Cardiac fibroblast (primary cell): ENCODE data around the gene LSAMP.
A peak's percentile ranks its signal among the peaks of the same experiment; 100 is the strongest.

Experiments used
- DNase-seq, 2 donors: peaks; one replicate each; pipeline versions ENCODE4 v3.0.0 to v3.0.0-alpha.2; 2010; ENCODE audit warnings: low read depth in 2 of 2
- H3K4me3 ChIP-seq, 2 donors: replicated peaks in 1 of 2; 1 replicate in 1 of 2; 2 replicates in 1 of 2; pipeline ENCODE4 v1.5.1; 2011; ENCODE audit warnings: low read depth in 2 of 2, low read length in 2 of 2, mild to moderate bottlenecking in 2 of 2, moderate library complexity in 1 of 2
- CTCF ChIP-seq: IDR thresholded peaks from one replicate; pipeline ENCODE4 v1.5.1; 2011; ENCODE audit warnings: low read depth, mild to moderate bottlenecking, low read length, inconsistent platforms

The LSAMP gene

DNA sequence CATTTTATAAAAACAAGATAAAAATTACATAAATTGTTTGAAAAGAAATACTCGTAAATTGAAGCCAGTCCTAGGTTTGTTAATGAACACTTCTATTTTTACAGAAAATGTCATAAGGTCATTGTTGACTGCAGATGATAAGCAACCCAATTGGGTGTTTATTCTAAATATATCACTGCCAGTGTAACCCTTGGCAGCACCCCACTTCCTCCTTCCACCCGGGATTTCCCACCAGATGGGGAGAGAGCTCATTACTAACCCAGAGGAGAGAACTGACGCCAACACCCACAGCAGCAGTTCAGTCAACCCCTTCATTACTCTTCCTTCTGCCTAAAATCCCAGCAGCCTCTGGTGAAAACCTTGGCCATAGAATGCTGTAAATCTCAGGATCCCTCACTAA, 514.4 kb downstream of the LSAMP start:
- no peak for DNase-seq
- TF ChIP-seq CTCF: no peak
- no peak overlapping the region for H3K4me3 ChIP-seq

GRCh38 chr3:115930168-115930567, 515.1 kb downstream of the LSAMP start:
- DNase-seq: no peak
- no peak overlapping the region for H3K4me3 ChIP-seq
- no peak for TF ChIP-seq CTCF

DNA sequence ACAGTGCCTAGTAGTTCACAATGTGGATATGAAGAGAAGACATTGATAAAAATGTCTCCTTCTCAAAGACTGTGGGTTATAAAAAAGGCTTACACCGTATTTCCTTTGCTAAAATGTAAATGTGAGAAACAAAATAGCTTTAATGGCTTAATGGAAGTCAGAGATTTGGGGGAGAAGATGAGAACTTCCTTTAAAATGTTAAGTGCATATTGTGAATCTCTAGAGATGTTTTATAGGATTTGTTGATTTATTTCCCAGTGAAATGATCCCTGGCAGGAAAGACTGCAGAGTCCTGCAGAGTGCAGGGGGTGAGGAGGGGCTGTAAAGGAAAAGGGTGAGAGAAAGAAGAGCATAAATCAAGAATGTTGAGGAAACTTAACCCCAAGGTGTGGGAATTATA, 516.9 kb downstream of the LSAMP start:
- no peak overlapping the region for H3K4me3 ChIP-seq
- no peak for TF ChIP-seq CTCF
- no peak for DNase-seq

DNA sequence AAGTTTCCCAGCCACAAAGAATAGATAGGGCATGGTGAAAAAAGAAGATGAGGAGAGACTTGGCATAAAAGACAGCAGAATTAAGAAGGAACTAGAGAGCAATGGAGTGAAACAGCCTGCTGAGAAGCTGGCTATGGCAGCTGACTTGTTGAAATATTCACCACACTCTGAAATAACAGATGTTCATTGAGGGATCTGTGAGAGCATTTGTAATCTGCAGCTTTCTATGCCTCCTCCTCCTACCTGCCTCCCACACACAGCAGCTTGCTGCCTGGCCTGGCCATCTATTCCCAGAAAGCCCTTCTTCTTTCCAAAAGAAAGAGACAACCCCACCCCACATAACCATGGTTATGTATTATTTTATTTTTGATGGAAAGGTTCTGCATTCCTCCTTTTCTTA, 518.1 kb downstream of the LSAMP start:
- no peak for DNase-seq
- TF ChIP-seq CTCF: no peak
- H3K4me3 ChIP-seq: no peak overlapping the region

DNA sequence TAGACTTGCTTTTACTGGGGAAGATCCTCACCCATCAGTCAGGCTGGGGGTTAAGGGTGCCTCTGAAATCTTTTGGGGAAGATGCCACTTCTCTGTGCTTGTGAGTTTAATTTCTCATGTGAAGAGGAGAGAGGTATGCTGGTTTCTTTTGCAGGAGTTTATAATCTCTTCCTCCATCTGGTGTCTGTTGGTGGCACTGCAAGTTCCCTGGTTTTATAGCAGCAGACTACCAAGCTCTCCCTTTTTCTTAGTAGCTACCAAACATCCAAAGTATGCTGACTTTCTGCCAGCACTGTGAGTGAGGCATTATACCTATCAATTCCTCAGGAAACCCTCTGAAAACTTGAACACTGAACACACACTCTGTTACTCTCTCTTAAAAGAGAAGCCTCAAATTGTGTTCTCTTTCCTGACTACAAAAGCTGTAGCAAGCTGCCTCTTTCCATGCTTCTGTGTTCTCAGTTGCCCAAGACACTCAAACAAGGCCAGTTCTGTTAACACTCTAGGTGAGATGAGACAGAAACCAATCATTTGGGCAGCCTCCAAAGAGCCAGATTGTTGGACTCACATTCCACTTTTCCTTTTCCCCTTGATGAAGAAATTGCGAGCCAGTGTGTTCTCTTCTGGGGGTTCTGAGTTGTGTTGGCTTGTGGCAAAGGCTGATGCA, 522.5 kb downstream of the LSAMP start:
- DNase-seq: peak; percentile 33 to 55

DNA sequence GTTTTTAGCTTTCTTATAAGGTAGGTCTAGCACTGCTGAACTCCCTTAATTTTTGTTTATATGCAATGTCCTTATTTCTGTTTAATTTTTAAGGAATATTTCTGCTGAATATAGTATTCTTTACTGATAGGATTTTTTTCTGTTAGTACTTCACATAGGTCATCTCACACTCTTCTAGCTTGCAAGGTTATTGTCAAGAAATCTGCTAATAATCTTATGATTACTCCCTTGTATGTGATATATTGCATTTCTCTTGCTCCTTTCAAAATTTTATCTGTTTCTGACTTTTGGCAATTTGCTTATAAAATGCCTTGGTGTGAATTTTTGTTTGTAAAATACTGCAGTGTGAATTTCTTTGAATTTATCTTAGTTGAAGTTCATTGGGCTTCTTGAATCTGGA, 523.6 kb downstream of the LSAMP start:
- DNase-seq: no peak
- no peak for TF ChIP-seq CTCF
- H3K4me3 ChIP-seq: no peak overlapping the region

More for the DNA sequence above, 522.5 kb downstream of the LSAMP start:
- TF ChIP-seq CTCF: peak; percentile 55
- no peak overlapping the region for H3K4me3 ChIP-seq

GRCh38 chr3:115918900-115919299, 526.4 kb downstream of the LSAMP start:
- TF ChIP-seq CTCF: no peak
- no peak overlapping the region for H3K4me3 ChIP-seq
- no peak for DNase-seq
